Hepatocyte (in vitro differentiated cells): Measurements from ENCODE around the gene SHCBP1. TPM values are rescaled to one million over a fixed set of nuclear protein-coding genes. Genes with fewer than 3 reads are reported as not detected.

ENCODE experiments used
- DNase-seq: peaks from one replicate; pipeline ENCODE4 v3.0.0-alpha.2; 2016; ENCODE audit warnings: low spot score
- H2AFZ ChIP-seq: fragments of 200-600 bp; sonication (generic); 2 replicates; pipeline ENCODE4 v1.6.0; 2016; ENCODE audit warnings: antibody characterized with exemption, mild to moderate bottlenecking
- H3K27ac ChIP-seq: fragments of 200-600 bp; sonication (generic); 2 replicates; pipeline ENCODE4 v1.5.1; 2016; ENCODE audit warnings: mild to moderate bottlenecking
- H3K27me3 ChIP-seq: fragments of 200-600 bp; sonication (generic); 2 replicates; pipeline ENCODE4 v1.6.1; 2016
- H3K36me3 ChIP-seq: fragments of 200-600 bp; sonication (generic); replicated peaks from 2 replicates; pipeline ENCODE4 v1.5.1; 2016; ENCODE audit warnings: low read depth; ENCODE audit not compliant: insufficient read depth
- H3K4me1 ChIP-seq: fragments of 200-600 bp; sonication (generic); 2 replicates; pipeline ENCODE4 v1.5.1; 2016; ENCODE audit warnings: mild to moderate bottlenecking, moderate library complexity; ENCODE audit not compliant: insufficient read depth
- H3K4me2 ChIP-seq: fragments of 200-600 bp; sonication (generic); 2 replicates; pipeline ENCODE4 v1.6.0; 2016
- H3K4me3 ChIP-seq: fragments of 200-600 bp; sonication (generic); 2 replicates; pipeline ENCODE4 v1.5.1; 2016; ENCODE audit warnings: mild to moderate bottlenecking
- H3K79me2 ChIP-seq: fragments of 200-600 bp; sonication (generic); 2 replicates; pipeline ENCODE4 v1.6.0; 2017; ENCODE audit warnings: mild to moderate bottlenecking
- H3K9me2 ChIP-seq: fragments of 200-600 bp; sonication (generic); replicated peaks from 2 replicates; pipeline ENCODE4 v1.6.0; 2017; ENCODE audit warnings: mild to moderate bottlenecking; ENCODE audit not compliant: insufficient read depth
- H3K9me3 ChIP-seq: fragments of 200-600 bp; sonication (generic); 2 replicates; pipeline ENCODE4 v1.5.1; 2016; ENCODE audit warnings: low read depth, mild to moderate bottlenecking
- H4K20me1 ChIP-seq: fragments of 200-600 bp; sonication (generic); 2 replicates; pipeline ENCODE4 v1.6.0; 2016; ENCODE audit warnings: mild to moderate bottlenecking; ENCODE audit not compliant: insufficient read depth, poor library complexity, severe bottlenecking
- CTCF ChIP-seq: fragments of 200-600 bp; sonication (generic); IDR thresholded peaks from 2 replicates; pipeline ENCODE4 v1.5.1; 2016; ENCODE audit warnings: antibody characterized with exemption, mild to moderate bottlenecking; ENCODE audit not compliant: poor library complexity
- EZH2 ChIP-seq: fragments of 200-600 bp; sonication (generic); IDR thresholded peaks from 2 replicates; pipeline ENCODE4 v1.6.1; 2016; ENCODE audit warnings: antibody characterized with exemption, mild to moderate bottlenecking, borderline replicate concordance
- EZH2phosphoT487 ChIP-seq: fragments of 200-600 bp; sonication (generic); IDR thresholded peaks from one replicate; pipeline ENCODE4 v1.6.1; 2018; ENCODE audit warnings: antibody characterized with exemption, mild to moderate bottlenecking, low read depth, moderate library complexity; ENCODE audit not compliant: unreplicated experiment, severe bottlenecking
- WGBS: methylation state at CpG from one replicate; pipeline ENCODE4 v1.1.6; 2016; ENCODE audit warnings: low lambda C conversion rate; ENCODE audit errors: missing lambda C conversion rate; 5-methylcytosine and 5-hydroxymethylcytosine counted together
- polyA plus RNA-seq: library from polyadenylated mRNA; unstranded; fragments of >200 nt; fragmentation: Nextera tagmentation; extraction: Ambion mirVana; gene quantifications from 2 replicates; pipeline ENCODE4 v1.2.1, GENCODE V29; 2016
- total RNA-seq: library from RNA; depleted of rRNA; stranded (reverse); fragments of >200 nt; gene quantifications from 2 replicates; pipeline ENCODE4 v1.2.3, GENCODE V29; 2014

SHCBP1 gene
- total and polyA plus RNA-seq, 2 experiments from 2014 or later = 3.2 to 4.0 TPM

GRCh38 chr16:46650254-46650623 lies 29.1 kb upstream of the SHCBP1 start:
- TF ChIP-seq EZH2phosphoT487 (no peak), EZH2 (no peak), CTCF (no peak)
- Histone ChIP-seq H3K27me3 (no peaks in the 10 kb centered on the region), H2AFZ (no peak overlapping the region), H3K9me3 (no peaks in the 10 kb centered on the region), H3K79me2 (no peaks in the 10 kb centered on the region), H4K20me1 (no peaks in the 10 kb centered on the region), H3K36me3 (no peaks in the 10 kb centered on the region), H3K9me2 (no peaks in the 10 kb centered on the region), H3K4me3 (no peak overlapping the region), H3K4me2 (no peak overlapping the region), H3K27ac (no peak overlapping the region), H3K4me1 (no peaks in the 10 kb centered on the region)
- DNase-seq = no peak
- 78% methylated on average over 5 of the region's 5 CpGs for WGBS

GRCh38 chr16:46649588-46650253 lies 28.5 kb upstream of the SHCBP1 start:
- no peak overlapping the region for H3K4me3 ChIP-seq
- no peaks in the 10 kb centered on the region for H4K20me1 ChIP-seq
- no peak overlapping the region for H3K4me2 ChIP-seq
- TF ChIP-seq EZH2phosphoT487 (no peak), EZH2 (no peak), CTCF (no peak)
- H3K36me3 ChIP-seq = no peaks in the 10 kb centered on the region
- no peak overlapping the region for H3K27ac ChIP-seq
- H3K79me2 ChIP-seq = no peaks in the 10 kb centered on the region
- H3K4me1 ChIP-seq = no peaks in the 10 kb centered on the region
- no peaks in the 10 kb centered on the region for H3K27me3 ChIP-seq
- no peak for DNase-seq
- H3K9me3 ChIP-seq = no peaks in the 10 kb centered on the region
- H3K9me2 ChIP-seq = no peaks in the 10 kb centered on the region
- WGBS = 93% methylated on average over 27 of the region's 27 CpGs
- H2AFZ ChIP-seq = no peak overlapping the region

- no peaks in the 10 kb centered on the region for H4K20me1 ChIP-seq
- no peaks in the 10 kb centered on the region for H3K27me3 ChIP-seq
- H3K79me2 ChIP-seq = no peaks in the 10 kb centered on the region
- H3K36me3 ChIP-seq = no peaks in the 10 kb centered on the region
- no peak overlapping the region for H3K27ac ChIP-seq
- H3K4me1 ChIP-seq = no peaks in the 10 kb centered on the region
- TF ChIP-seq EZH2 (no peak), EZH2phosphoT487 (no peak), CTCF (no peak)
- H3K4me2 ChIP-seq = no peak overlapping the region
- no peaks in the 10 kb centered on the region for H3K9me3 ChIP-seq
- no peak for DNase-seq
- no peaks in the 10 kb centered on the region for H3K9me2 ChIP-seq
- H3K4me3 ChIP-seq = no peak overlapping the region
- 83% methylated on average over 8 of the region's 8 CpGs for WGBS
- H2AFZ ChIP-seq = no peak overlapping the region
Observed at GRCh38 chr16:46648656-46649055, 27.5 kb upstream of the SHCBP1 start.
